Astrocyte (in vitro differentiated cells and primary cell): Measurements from ENCODE around the gene SRP9. TPM values are rescaled to one million over a fixed set of nuclear protein-coding genes. Genes with fewer than 3 reads are reported as not detected.

Experiments
- DNase-seq: peaks from one replicate; pipeline ENCODE4 v3.0.0-alpha.2; 2010; ENCODE audit warnings: low read depth
- FAIRE-seq: peaks from 2 replicates; lab custom pipeline; 2011; peaks lifted over from hg19 to GRCh38; lab: Jason Lieb, UNC
- H2AFZ ChIP-seq: 2 replicates; pipeline ENCODE4 v1.6.0; 2012; ENCODE audit warnings: low read depth, low read length, inconsistent platforms
- H3K27ac ChIP-seq: 2 replicates; pipeline ENCODE4 v1.5.1; 2011; ENCODE audit warnings: low read depth, low read length, inconsistent platforms
- H3K27me3 ChIP-seq: 2 replicates; pipeline ENCODE4 v1.6.0; 2011; ENCODE audit warnings: low read length, inconsistent platforms; ENCODE audit not compliant: insufficient read depth
- H3K36me3 ChIP-seq: 2 replicates; pipeline ENCODE4 v1.5.1; 2011; ENCODE audit warnings: low read length, inconsistent platforms; ENCODE audit not compliant: insufficient read depth
- H3K4me1 ChIP-seq: 2 replicates; pipeline ENCODE4 v1.5.1; 2011; ENCODE audit warnings: low read length, inconsistent platforms; ENCODE audit not compliant: insufficient read depth
- H3K4me2 ChIP-seq: 2 replicates; pipeline ENCODE4 v1.6.0; 2012; ENCODE audit warnings: low read length, inconsistent platforms
- H3K4me3 ChIP-seq: 2 replicates; pipeline ENCODE4 v1.5.1; 2011; ENCODE audit warnings: low read depth, mild to moderate bottlenecking, low read length, inconsistent platforms; ENCODE audit not compliant: insufficient read depth
- H3K79me2 ChIP-seq: 2 replicates; pipeline ENCODE4 v1.6.0; 2012; ENCODE audit warnings: mild to moderate bottlenecking, low read length, inconsistent platforms; ENCODE audit not compliant: insufficient read depth
- H3K9ac ChIP-seq: 2 replicates; pipeline ENCODE4 v1.6.0; 2012; ENCODE audit warnings: mild to moderate bottlenecking, low read length, inconsistent platforms
- H3K9me3 ChIP-seq: 2 replicates; pipeline ENCODE4 v1.5.1; 2012; ENCODE audit warnings: low read depth, mild to moderate bottlenecking, low read length, inconsistent platforms; ENCODE audit not compliant: insufficient read depth
- H4K20me1 ChIP-seq: 2 replicates; pipeline ENCODE4 v1.6.0; 2012; ENCODE audit warnings: low read length, inconsistent platforms; ENCODE audit not compliant: insufficient read depth
- H3K27ac Mint-ChIP-seq: one replicate; pipeline ENCODE4 v1.8.0; 2021; ENCODE audit warnings: mild to moderate bottlenecking, mixed read lengths; ENCODE audit not compliant: unreplicated experiment
- H3K27me3 Mint-ChIP-seq: one replicate; pipeline ENCODE4 v1.8.0; 2021; ENCODE audit warnings: low read depth, mixed read lengths; ENCODE audit not compliant: unreplicated experiment
- H3K36me3 Mint-ChIP-seq: one replicate; pipeline ENCODE4 v1.8.0; 2021; ENCODE audit warnings: low read depth, mixed read lengths; ENCODE audit not compliant: unreplicated experiment
- H3K4me1 Mint-ChIP-seq: one replicate; pipeline ENCODE4 v1.8.0; 2021; ENCODE audit warnings: low read depth, mixed read lengths; ENCODE audit not compliant: unreplicated experiment
- H3K4me3 Mint-ChIP-seq: one replicate; pipeline ENCODE4 v1.8.0; 2021; ENCODE audit warnings: mild to moderate bottlenecking, moderate library complexity, mixed read lengths; ENCODE audit not compliant: unreplicated experiment
- H3K9me3 Mint-ChIP-seq: one replicate; pipeline ENCODE4 v1.8.0; 2021; ENCODE audit warnings: mild to moderate bottlenecking, mixed read lengths; ENCODE audit not compliant: unreplicated experiment
- CTCF ChIP-seq: IDR thresholded peaks from 2 replicates; pipeline ENCODE4 v1.5.1; 2011; ENCODE audit warnings: low read depth, mild to moderate bottlenecking, inconsistent platforms, low read length, moderate library complexity; ENCODE audit not compliant: insufficient read depth
- EZH2 ChIP-seq: IDR thresholded peaks from 2 replicates; pipeline ENCODE4 v1.6.1; 2012; ENCODE audit warnings: mild to moderate bottlenecking, low read length, inconsistent platforms; ENCODE audit not compliant: insufficient read depth
- total RNA-seq: library from RNA; stranded (reverse); gene quantifications from 2 replicates; pipeline ENCODE4 v1.2.1, GENCODE V29; 2021

Gene SRP9
- total RNA-seq, 1 donor from 2014 or later: 269 TPM

- no peak overlapping the region for H2AFZ ChIP-seq
- Mint-ChIP-seq H3K4me1 (peaks cover 13% of the 10 kb centered on the region), H3K36me3 (peaks cover 8% of the 10 kb centered on the region), H3K9me3 (no peaks in the 10 kb centered on the region), H3K4me3 (no peak overlapping the region), H3K27me3 (no peaks in the 10 kb centered on the region), H3K27ac (no peak overlapping the region)
- no peak overlapping the region for H3K4me2 ChIP-seq
- no peak overlapping the region for H3K9ac ChIP-seq
- H3K9me3 ChIP-seq: no peaks in the 10 kb centered on the region
- H3K36me3 ChIP-seq: no peaks in the 10 kb centered on the region
- H3K79me2 ChIP-seq: no peaks in the 10 kb centered on the region
- no peaks in the 10 kb centered on the region for H4K20me1 ChIP-seq
- no peaks in the 10 kb centered on the region for H3K27me3 ChIP-seq
- FAIRE-seq (no peak), DNase-seq (no peak)
- no peak overlapping the region for H3K4me3 ChIP-seq
- TF ChIP-seq EZH2 (no peak), CTCF (no peak)
- H3K27ac ChIP-seq: no peak overlapping the region
- peaks cover 6% of the 10 kb centered on the region for H3K4me1 ChIP-seq
These were observed 32.4 kb upstream of the SRP9 start for GRCh38 chr1:225745273-225745672.

DNA sequence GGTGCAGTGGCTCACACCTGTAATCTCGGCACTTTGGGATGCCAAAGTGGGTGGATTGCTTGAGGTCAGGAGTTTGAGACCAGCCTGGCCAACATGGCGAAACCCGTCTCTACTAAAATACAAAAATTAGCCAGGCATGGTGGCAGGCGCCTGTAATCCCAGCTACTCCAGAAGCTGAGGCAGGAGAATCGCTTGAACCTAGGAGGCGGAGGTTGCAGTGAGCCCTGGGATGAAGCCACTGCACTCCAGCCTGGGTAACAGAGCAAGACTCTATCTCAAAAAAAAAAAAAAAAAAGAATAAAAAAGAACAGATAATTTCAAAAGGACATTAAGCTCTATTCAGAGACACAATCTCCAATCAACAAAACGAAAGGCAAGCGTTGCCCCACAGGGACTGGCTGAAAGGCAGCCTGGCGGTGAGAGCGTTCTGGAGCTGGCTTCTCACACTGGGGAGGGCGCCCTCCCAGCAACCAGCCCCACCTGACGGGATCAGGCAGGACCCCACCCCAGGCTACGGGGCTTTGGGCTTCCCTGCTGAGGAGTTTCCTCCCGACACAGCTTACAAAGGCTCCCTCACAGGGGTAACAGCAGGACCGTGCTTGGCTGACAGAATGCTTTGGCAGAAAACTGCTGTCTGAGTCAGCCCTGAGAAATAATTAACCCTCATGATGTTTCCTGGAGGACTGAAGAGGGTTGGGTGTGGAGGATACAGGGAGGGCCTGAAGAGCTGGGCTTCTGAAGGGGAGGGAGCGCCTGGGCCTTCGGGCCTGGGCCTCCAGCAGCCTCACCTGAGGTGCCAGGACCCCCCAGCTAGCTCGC lies 31.1 kb upstream of the SRP9 start:
- H3K27me3 ChIP-seq: no peaks in the 10 kb centered on the region
- peak overlapping the region; percentile 83 for H2AFZ ChIP-seq
- DNase-seq (peak; percentile 92), FAIRE-seq (peak; percentile 63)
- peaks cover 24% of the 10 kb centered on the region for H3K4me1 Mint-ChIP-seq
- no peaks in the 10 kb centered on the region for H3K79me2 ChIP-seq
- no peak overlapping the region for H3K4me3 Mint-ChIP-seq
- no peaks in the 10 kb centered on the region for H3K9me3 Mint-ChIP-seq
- H3K4me3 ChIP-seq: peak overlapping the region; percentile 55
- no peaks in the 10 kb centered on the region for H4K20me1 ChIP-seq
- peak overlapping the region; percentile 88 for H3K27ac ChIP-seq
- peak overlapping the region; percentile 87 for H3K4me2 ChIP-seq
- H3K36me3 ChIP-seq: no peaks in the 10 kb centered on the region
- peaks cover 6% of the 10 kb centered on the region for H3K4me1 ChIP-seq
- H3K27ac Mint-ChIP-seq: peak overlapping the region; percentile 66
- peaks cover 10% of the 10 kb centered on the region for H3K36me3 Mint-ChIP-seq
- TF ChIP-seq EZH2 (no peak), CTCF (no peak)
- peaks cover 3% of the 10 kb centered on the region for H3K27me3 Mint-ChIP-seq
- H3K9me3 ChIP-seq: no peaks in the 10 kb centered on the region
- peak overlapping the region; percentile 83 for H3K9ac ChIP-seq

DNA sequence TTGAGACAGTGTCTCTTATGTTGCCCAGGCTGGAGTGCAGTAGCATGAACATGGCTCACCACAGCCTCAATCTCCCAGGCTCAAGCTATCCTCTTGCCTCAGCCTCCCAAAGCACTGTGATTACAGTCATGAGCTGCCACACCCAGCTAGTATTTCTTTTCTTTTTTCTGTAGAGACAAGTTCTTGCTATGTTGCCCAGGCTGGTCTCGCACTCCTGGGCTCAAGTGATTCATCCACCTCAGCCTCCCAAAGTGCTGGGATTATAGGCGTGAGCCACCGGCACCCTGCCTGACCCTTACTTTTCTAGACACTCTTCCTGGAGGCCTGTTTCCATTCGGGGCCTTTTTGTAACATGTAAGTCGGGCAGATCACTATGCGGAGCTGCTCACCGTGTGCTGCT lies 30.1 kb upstream of the SRP9 start:
- H3K9ac ChIP-seq: no peak overlapping the region
- no peaks in the 10 kb centered on the region for H3K9me3 Mint-ChIP-seq
- H3K27ac Mint-ChIP-seq: peak overlapping the region; percentile 84
- peaks cover 3% of the 10 kb centered on the region for H3K27me3 Mint-ChIP-seq
- TF ChIP-seq EZH2: no peak
- TF ChIP-seq CTCF: no peak
- peak overlapping the region; percentile 50 for H3K4me3 Mint-ChIP-seq
- no peaks in the 10 kb centered on the region for H4K20me1 ChIP-seq
- peaks cover 2% of the 10 kb centered on the region for H3K27me3 ChIP-seq
- peaks cover 28% of the 10 kb centered on the region for H3K4me1 Mint-ChIP-seq
- no peak overlapping the region for H3K27ac ChIP-seq
- no peak for FAIRE-seq
- no peak overlapping the region for H2AFZ ChIP-seq
- H3K4me3 ChIP-seq: no peak overlapping the region
- H3K9me3 ChIP-seq: no peaks in the 10 kb centered on the region
- DNase-seq: no peak
- peaks cover 6% of the 10 kb centered on the region for H3K4me1 ChIP-seq
- H3K36me3 ChIP-seq: no peaks in the 10 kb centered on the region
- H3K4me2 ChIP-seq: no peak overlapping the region
- H3K36me3 Mint-ChIP-seq: peaks cover 9% of the 10 kb centered on the region
- H3K79me2 ChIP-seq: no peaks in the 10 kb centered on the region
